GM18519 (cell line): Measurements from ENCODE around the gene IGSF21.

Source experiments
- ATAC-seq: cut with Tn5 transposase; IDR thresholded peaks from one replicate; pipeline ENCODE4 v1.9.1; 2021; ENCODE audit warnings: mild to moderate bottlenecking, moderate library complexity; ENCODE audit not compliant: unreplicated experiment, low FRiP score

The IGSF21 gene

GRCh38 chr1:18170444-18170843 is 62.8 kb downstream of the IGSF21 start:
- ATAC-seq: no peak

- ATAC-seq: no peak
Observed at GRCh38 chr1:18174037-18174436, 66.4 kb downstream of the IGSF21 start.

GRCh38 chr1:18175051-18175450 is 67.5 kb downstream of the IGSF21 start:
- no peak for ATAC-seq

GRCh38 chr1:18175530-18176377 is 68.2 kb downstream of the IGSF21 start:
- no peak for ATAC-seq

GRCh38 chr1:18176619-18177018 is 69.0 kb downstream of the IGSF21 start:
- no peak for ATAC-seq

GRCh38 chr1:18178111-18178510 is 70.5 kb downstream of the IGSF21 start:
- ATAC-seq: no peak

GRCh38 chr1:18179009-18179408 is 71.4 kb downstream of the IGSF21 start:
- ATAC-seq: no peak

- ATAC-seq: no peak
Observed at GRCh38 chr1:18182398-18183160, 75.0 kb downstream of the IGSF21 start.

GRCh38 chr1:18183533-18183932 is 75.9 kb downstream of the IGSF21 start:
- ATAC-seq: no peak

- ATAC-seq: no peak
Observed at GRCh38 chr1:18187054-18187453, 79.5 kb downstream of the IGSF21 start.

- no peak for ATAC-seq
Observed at GRCh38 chr1:18188820-18189517, 81.4 kb downstream of the IGSF21 start.

GRCh38 chr1:18190598-18190997 is 83.0 kb downstream of the IGSF21 start:
- ATAC-seq: no peak

- ATAC-seq: no peak
Observed at GRCh38 chr1:18191037-18191436, 83.4 kb downstream of the IGSF21 start.

- no peak for ATAC-seq
Observed at GRCh38 chr1:18191481-18192155, 84.0 kb downstream of the IGSF21 start.

GRCh38 chr1:18192182-18192581 is 84.6 kb downstream of the IGSF21 start:
- no peak for ATAC-seq

GRCh38 chr1:18192974-18193373 is 85.4 kb downstream of the IGSF21 start:
- ATAC-seq: no peak

GRCh38 chr1:18197299-18197698 is 89.7 kb downstream of the IGSF21 start:
- ATAC-seq: no peak

- no peak for ATAC-seq
Observed at GRCh38 chr1:18198260-18198659, 90.7 kb downstream of the IGSF21 start.

- ATAC-seq: no peak
Observed at GRCh38 chr1:18199462-18199861, 91.9 kb downstream of the IGSF21 start.

- no peak for ATAC-seq
Observed at GRCh38 chr1:18200136-18200717, 92.6 kb downstream of the IGSF21 start.
